AG09309 (cell line): Measurements from ENCODE around the gene RFX7.

ENCODE experiments used
- DNase-seq: peaks from one replicate; pipeline ENCODE4 v3.0.0-alpha.2; 2010; ENCODE audit warnings: low read depth
- H3K4me3 ChIP-seq: 2 replicates; pipeline ENCODE4 v1.5.1; 2011; ENCODE audit warnings: mild to moderate bottlenecking, low read depth, low read length, moderate library complexity; ENCODE audit not compliant: control insufficient read depth
- CTCF ChIP-seq: IDR thresholded peaks from 2 replicates; pipeline ENCODE4 v1.5.1; 2011; ENCODE audit warnings: mild to moderate bottlenecking, low read depth, low read length, inconsistent platforms; ENCODE audit not compliant: insufficient read depth, control insufficient read depth; ENCODE audit errors: missing control alignments

The RFX7 gene

GRCh38 chr15:56222302-56222701 is 21.4 kb downstream of the RFX7 start:
- TF ChIP-seq CTCF = no peak
- no peak for DNase-seq
- H3K4me3 ChIP-seq = no peak overlapping the region

GRCh38 chr15:56217341-56217740 is 26.3 kb downstream of the RFX7 start:
- no peak overlapping the region for H3K4me3 ChIP-seq
- TF ChIP-seq CTCF = no peak
- no peak for DNase-seq

- no peak for TF ChIP-seq CTCF
- peak; percentile 31 for DNase-seq
- no peak overlapping the region for H3K4me3 ChIP-seq
These were observed 27.9 kb downstream of the RFX7 start for GRCh38 chr15:56215769-56216168.

DNA sequence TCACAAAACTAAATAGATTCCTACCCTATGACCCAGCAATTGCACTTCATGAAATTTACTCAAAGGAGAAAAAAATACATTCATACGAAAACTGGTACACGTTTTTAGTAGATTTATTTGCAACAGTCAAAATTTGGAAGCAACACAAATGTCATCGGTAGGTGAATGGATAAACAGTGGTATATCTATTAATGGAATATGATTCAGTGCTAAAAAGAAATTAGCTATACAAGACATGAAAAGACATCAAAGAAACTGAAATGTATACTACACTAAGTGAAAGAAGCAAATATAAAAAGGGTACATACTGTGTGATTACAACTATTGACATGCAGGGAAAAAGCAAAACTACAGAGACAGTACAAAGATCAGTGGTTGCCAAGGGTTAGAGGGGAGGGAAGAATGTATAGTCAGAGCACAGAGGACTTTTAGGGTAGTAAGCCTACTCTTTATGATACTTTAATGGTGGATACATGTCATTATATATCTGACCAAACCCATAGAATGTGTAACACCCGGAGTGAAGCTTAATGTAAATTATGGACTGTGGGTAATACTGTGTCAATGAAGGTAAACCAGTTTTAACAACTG is 31.6 kb downstream of the RFX7 start:
- H3K4me3 ChIP-seq = no peak overlapping the region
- no peak for DNase-seq
- TF ChIP-seq CTCF = no peak

DNA sequence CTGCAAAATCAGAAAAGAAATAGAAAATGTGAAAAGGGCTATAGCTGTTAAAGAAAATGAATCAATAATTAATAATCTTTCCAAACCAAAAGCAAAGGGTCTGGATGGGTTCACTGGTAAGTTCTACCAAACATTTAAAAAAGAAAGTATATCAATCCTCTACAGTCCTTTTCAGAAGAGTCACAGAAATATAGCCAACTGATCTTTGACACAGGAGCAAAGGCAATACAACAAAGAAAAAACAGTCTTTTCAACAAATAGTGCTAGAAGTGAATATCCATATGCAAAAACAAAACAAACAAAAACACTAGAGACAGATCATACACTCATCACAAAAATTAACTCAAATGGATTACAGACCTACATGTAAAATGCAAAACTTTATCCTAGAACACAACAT is 32.6 kb downstream of the RFX7 start:
- no peak for TF ChIP-seq CTCF
- H3K4me3 ChIP-seq = no peak overlapping the region
- no peak for DNase-seq

- DNase-seq = no peak
- TF ChIP-seq CTCF = no peak
- no peak overlapping the region for H3K4me3 ChIP-seq
These were observed 35.0 kb downstream of the RFX7 start for GRCh38 chr15:56208641-56209155.
